ENCODE data around the gene TBC1D9B. TPM values are rescaled to one million over a fixed set of nuclear protein-coding genes. Genes with fewer than 3 reads are reported as not detected.
"Not testable (repeated sequence)": the region's sequence is repeated elsewhere in the genome, so short reads cannot be mapped to it uniquely, and the experiment has no call there.

TBC1D9B gene
- total RNA-seq, 1 donor from 2014 or later = 41.3 TPM

DNA sequence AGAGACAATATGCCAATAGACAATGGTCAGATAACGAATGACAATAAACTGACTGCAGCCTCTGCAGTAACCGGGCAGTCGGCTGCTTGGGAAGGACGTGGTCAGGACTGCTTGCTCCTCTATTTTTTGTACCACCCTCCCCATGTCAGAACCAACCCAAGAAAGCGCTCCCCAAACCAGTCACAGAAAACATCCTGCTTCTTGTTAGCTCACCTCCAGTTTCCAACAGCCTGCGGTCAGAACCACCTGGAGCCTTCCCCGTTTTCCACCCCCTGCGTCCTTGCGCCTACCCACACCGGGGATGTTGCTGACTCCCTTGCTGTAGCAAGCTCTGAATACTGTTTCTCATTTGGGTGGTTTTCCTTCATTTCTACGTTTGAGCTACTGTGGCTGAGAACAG is 47.4 kb downstream of the TBC1D9B start:
- no peak for DNase-seq (ENCODE audit: low spot score)

DNA sequence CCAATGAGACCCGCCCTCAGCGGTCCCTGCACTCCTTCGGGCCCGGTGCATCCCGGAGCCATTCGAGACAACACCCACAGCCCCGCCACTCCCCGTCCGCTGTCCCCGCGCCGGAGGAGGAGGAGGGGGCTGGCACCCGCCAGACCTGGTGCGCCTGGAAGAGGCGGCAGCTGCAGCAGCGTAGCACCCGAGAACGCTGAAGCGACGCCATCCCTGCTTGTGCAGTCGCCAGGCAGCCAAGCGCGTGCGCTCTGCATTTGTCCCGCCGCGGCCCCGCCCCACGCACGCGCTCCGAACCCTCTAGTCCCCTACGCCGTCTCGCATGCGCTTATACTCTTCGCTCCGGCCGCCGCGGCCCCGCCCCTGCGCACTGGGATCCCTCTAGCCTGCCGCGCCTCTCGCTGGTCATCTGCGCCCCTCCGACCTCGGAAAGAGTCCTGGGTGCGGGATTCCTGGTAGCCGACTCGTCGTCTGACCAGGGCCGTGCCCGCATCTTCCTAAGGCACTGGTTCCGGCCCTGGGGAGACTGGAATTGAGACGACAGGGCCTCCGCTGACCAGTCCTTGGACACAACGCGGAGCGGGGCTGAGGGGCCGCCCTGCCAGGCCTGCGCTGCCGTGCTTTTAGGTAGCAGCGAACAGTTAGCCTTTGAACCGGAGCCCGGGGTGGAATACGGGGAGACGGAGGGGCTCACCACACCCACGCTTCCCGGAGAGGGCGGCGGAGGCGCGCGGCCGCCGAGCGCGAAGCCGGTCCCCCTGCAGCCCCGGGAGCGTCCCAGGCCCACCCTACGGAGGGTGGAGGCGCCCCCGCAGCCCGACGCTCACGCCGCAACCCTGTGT is 48.9 kb downstream of the TBC1D9B start, which contains the start of gene MRNIP:
Gene MRNIP (minus strand): TSS at position 232 of the 842 bp plus-strand sequence. CDS start 21 bp downstream, at position 211.
- peak; percentile 99 for DNase-seq (ENCODE audit: low spot score)
- intact Hi-C loops (cut with DNase I) = loop anchor here (2.0 kb wide), 1 partner anchor 40 kb away; no protein-coding TSS in a partner anchor

More for the DNA sequence above, 47.4 kb downstream of the TBC1D9B start:
- intact Hi-C loops (cut with DNase I) = no loop called here

DNA sequence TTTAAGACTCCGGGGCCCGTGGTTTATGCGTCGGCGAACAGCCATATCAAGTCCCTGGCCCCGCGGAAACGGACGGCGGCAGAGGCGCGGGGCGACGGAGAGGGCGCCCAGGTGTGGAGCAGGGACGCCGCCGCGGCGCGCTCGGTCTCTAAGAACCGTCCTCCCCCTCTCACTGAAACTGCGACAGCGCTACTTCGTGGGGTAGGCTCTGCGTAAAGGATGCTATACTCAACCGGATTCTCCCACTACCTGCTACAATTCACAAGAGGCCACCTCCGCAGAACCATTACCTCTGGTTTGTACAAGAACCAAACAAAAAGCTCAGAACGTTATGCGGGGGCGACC is 49.5 kb downstream of the TBC1D9B start:
- intact Hi-C loops (cut with DNase I) = loop anchor here (2.0 kb wide), 1 partner anchor 39 kb away; no protein-coding TSS in a partner anchor
- DNase-seq (ENCODE audit: low spot score) = no peak

DNA sequence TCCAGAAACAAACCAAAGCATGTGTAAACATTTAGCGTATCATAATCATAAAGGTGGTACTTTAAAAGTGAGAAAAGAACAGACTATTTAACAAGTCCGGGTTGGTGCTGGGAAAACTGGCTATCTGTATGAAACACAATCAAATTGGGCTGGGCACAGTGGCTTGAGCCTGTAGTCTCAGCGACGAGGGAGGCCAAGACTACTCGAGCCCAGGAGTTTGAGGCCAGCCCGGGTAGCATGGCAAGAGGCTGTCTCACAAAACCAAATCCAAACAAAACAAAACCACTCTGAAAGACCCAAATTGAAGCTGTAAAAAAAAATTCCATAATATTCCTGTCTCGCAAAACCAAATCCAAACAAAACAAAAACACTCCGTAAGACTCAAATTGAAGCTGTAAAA is 53.3 kb downstream of the TBC1D9B start:
- intact Hi-C loops (cut with DNase I) = no loop called here
- DNase-seq (ENCODE audit: low spot score) = no peak

DNA sequence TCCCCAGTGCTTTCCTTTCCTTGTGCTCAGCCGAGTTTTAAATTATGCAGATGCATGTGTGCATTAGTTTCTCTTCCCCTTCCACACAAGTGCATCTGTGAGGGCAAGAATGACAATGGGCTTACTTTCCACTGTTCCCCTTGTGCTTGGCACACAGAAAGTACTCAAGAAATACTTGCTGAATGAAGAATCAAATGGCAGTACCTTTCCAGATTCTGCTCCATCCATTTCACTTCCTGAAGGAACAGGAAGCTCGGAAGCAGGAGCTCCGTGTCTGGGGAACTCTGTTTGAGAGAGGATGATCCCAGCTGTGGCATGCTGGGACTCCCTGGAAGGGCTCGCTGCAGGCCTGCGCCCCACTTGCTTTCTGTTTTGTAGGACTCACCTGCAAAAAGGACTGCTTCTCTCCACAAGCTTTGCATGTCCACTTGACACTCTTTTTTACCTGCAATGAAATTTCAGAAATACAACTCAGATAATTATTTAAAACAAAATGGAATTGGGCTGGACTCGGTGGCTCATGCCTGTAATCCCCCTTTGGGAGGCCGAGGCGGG is 54.6 kb downstream of the TBC1D9B start:
- DNase-seq (ENCODE audit: low spot score) = no peak
- intact Hi-C loops (cut with DNase I) = no loop called here

DNA sequence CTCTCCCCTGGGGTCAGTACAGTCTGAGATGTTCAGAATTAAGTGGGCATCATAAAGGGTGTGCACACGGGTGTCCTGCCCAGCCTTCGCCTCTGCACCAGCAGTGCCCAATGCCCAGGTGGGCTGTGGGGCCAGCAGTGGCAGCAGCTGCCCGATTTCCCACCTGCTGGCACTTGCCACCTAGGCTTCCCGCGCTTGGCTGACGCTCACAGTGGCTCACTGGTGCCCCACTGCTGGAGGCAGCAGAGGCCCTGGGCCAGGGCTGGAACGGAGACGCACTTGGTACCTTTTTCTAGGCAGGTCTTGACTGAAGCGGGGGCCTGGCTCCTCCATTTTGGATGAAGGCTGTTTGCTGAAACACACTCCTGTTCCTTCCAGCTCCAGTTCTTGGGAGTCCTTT is 66.1 kb downstream of the TBC1D9B start:
- intact Hi-C loops (cut with DNase I) = no loop called here
- no peak for DNase-seq (ENCODE audit: low spot score)

DNA sequence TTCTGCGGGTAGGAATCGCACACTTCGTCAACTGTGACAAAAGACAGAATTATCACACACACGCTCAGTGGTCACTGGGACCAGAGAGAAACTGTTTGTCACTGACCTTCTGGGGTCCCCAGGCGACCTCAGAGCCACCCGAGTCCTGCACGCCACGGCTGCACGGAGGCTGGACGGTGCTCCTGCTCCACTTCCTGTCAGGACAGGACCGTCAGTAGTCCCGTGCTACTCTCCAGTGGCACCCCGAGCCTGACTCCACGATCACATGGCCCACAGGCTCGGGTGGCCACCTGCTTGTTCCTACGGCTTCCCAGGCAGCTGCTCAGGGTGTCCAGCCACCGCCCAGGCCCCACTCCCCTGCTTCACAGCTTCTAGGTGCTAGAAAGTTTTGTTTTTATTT is 66.9 kb downstream of the TBC1D9B start:
- intact Hi-C loops (cut with DNase I) = no loop called here

DNA sequence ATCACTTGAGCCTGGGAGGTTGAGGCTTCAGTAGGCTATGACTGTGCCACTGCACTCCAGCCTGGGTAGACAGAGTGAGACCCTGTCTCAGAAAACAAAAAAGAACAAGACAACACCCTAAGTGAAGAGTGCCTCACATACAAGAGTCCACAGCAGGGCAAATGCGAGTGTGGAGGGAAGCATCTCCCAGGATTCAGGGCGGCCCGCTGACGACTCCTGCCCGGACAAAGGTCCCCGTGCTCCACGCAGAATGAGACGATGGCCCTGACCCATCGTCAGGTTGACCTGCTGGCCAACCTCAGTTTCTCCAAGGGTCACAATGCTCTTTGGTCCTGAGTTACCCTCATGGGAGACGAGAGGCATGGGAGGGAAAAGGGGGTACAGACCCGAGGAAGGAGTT is 67.4 kb downstream of the TBC1D9B start:
- DNase-seq (ENCODE audit: low spot score) = no peak
- intact Hi-C loops (cut with DNase I) = no loop called here

More for the DNA sequence above, 66.9 kb downstream of the TBC1D9B start:
- DNase-seq (ENCODE audit: low spot score) = no peak

DNA sequence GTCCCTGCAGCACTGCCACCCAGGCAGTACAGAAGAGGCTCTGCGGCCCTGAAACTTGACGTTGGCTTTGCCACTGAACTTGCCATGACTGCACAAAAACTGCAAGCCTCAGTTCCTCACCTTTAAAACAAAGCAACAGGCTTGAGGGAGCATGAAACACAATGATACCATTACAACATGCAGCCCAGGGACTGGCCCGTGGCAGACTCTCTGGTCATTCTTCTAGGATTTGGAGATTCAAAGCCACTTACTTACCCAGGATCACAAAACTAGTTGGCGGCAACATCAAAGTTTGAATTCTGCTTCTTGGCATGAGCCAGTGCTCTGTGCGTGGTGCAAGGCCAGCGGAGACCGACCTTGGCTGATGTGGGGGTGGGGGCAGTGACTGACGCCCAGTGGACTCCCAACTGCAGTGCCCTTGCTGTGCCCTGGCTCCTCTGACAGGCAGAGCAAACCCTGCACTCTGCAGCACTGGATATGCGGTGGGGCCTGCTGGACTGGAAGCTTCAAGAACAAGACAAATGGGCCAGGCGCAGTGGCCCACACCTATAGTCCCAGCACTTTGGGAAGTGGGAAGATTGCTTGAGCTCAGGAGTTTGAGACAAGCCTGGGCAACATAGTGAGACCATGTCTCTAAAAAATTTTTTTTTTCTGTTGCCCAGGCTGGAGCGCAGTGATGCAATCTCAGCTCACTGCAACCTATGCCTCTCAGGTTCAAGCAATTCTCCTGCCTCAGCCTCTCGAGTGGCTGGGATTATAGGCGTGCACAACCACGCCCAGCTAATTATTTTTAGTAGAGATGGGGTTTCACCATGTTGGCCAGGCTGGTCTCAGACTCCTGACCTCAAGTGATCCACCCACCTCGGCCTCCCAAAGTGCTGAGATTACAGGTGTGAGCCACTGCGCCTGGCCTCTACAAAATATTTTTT is 68.1 kb downstream of the TBC1D9B start:
- no peak for DNase-seq (ENCODE audit: low spot score)
- intact Hi-C loops (cut with DNase I) = no loop called here

DNA sequence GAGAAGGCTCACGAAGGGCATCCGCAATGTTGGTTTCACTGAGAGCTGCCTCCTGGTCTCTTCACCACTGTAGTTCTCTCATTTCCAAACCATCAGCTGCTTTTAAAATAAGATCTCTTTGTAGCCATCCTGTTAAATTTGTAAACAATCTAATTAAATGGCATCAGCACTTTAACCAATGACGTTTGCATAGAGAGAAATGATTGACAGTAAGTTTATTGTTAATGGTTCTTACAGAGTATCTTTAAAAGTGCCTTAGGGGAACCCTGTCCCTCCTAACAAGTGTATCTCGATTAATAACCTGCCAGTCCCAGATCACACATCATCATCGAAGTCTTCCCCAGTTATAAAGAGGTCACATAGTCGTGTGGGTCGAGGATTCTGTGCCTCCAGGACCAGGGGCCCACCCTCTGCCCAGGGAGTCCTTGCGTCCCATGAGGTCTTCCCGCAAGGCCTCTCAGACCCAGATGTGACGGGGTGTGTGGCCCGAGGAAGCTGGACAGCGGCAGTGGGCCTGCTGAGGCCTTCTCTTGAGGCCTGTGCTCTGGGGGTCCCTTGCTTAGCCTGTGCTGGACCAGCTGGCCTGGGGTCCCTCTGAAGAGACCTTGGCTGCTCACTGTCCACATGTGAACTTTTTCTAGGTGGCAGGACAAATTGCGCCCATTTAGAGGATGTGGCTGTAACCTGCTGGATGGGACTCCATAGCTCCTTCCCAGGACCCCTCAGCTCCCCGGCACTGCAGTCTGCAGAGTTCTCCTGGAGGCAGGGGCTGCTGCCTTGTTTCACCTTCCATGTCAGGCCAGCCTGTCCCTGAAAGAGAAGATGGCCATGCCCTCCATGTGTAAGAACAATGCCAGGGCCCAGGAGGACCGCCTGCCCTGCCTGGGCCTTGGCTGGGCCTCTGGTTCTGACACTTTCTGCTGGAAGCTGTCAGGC is 70.4 kb downstream of the TBC1D9B start:
- intact Hi-C loops (cut with DNase I) = no loop called here
- no peak for DNase-seq (ENCODE audit: low spot score)

DNA sequence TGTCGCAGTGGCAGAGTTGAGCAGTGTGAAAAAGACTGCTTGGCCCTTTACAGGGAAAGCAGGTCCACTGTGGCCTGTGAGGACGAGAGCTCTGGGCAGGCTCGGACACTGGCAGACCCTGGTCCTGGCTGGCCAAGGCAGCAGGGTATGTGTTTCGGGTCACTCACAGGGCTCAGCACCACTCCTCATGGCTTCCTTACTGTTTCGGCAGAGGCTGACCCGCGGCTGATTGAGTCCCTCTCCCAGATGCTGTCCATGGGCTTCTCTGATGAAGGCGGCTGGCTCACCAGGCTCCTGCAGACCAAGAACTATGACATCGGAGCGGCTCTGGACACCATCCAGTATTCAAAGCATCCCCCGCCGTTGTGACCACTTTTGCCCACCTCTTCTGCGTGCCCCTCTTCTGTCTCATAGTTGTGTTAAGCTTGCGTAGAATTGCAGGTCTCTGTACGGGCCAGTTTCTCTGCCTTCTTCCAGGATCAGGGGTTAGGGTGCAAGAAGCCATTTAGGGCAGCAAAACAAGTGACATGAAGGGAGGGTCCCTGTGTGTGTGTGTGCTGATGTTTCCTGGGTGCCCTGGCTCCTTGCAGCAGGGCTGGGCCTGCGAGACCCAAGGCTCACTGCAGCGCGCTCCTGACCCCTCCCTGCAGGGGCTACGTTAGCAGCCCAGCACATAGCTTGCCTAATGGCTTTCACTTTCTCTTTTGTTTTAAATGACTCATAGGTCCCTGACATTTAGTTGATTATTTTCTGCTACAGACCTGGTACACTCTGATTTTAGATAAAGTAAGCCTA is 71.3 kb downstream of the TBC1D9B start:
- intact Hi-C loops (cut with DNase I) = no loop called here
- DNase-seq (ENCODE audit: low spot score) = no peak

DNA sequence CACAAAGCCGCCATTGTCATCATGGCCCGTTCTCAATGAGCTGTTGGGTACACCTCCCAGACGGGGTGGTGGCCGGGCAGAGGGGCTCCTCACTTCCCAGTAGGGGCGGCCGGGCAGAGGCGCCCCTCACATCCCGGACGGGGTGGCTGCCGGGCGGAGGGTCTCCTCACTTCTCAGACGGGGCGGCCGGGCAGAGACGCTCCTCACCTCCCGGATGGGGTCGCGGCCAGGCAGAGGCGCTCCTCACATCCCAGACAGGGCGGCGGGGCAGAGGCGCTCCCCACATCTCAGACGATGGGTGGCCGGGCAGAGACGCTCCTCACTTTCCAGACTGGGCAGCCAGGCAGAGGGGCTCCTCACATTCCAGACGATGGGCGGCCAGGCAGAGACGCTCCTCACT is 72.8 kb downstream of the TBC1D9B start:
- intact Hi-C loops (cut with DNase I); DNase-seq (ENCODE audit: low spot score): not testable (repeated sequence)

DNA sequence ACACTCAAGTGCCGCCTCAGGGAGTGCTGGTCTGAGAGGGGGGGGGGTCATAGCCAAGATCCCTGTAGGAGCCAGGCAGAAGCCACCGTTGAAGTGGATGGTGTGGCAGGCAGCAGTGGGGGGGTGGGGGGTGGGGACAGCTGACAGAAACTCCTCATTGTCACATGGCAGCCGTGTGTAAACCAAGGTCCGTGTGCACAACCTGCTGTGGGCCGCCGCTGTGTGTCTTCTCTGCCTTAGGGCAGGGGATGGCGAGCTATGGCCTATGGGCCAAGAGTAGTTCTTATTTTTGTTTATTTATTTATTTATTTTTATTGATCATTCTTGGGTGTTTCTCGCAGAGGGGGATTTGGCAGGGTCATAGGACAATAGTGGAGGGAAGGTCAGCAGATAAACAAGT is 73.6 kb downstream of the TBC1D9B start:
- DNase-seq (ENCODE audit: low spot score) = no peak
- intact Hi-C loops (cut with DNase I) = no loop called here

DNA sequence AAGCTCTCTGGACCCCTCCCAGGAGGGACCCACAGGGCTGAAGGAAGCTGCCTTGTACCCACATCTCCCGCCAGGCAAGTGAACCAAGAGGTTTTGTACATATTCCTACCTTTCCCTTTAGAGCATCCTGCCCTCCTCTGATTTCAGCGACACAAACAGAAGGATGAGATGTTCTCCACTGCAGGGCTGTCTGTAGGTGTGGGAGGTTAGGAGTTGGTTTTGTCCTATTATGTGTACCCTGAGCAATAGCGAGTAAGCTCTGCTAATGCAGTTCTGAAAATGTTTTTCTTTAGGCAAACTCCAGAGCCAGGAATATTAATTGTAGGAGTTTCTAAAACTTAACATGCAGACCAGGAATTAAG is 74.0 kb downstream of the TBC1D9B start:
- DNase-seq (ENCODE audit: low spot score) = no peak
- intact Hi-C loops (cut with DNase I) = no loop called here

DNA sequence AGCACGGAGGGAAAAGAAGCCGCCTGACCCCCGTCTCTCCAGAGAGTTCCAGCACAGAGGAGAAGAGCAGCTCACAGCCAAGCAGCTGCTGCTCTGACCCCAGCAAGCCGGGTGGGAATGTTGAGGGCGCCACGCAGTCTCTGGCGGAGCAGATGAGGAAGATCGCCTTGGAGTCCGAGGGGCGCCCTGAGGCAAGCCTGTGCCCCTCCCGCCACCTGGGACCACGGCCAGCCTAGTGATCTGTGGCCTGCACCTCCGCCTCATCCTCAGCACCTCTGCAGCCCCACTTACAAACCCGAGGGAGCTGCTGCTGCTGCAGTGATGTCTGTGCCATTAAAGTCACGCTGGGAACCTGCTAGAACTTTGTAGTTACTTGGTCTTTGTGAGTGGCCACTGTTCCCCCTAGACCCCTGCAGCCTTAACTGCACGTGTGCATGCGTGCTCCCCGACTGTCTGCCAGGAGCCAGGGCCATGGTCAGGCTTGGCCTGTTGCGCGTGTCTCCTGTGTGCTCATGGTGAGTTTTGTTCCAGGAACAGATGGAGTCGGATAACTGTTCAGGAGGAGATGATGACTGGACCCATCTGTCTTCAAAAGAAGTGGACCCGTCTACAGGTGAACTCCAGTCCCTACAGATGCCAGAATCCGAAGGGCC is 74.5 kb downstream of the TBC1D9B start:
- DNase-seq (ENCODE audit: low spot score) = no peak
- intact Hi-C loops (cut with DNase I) = no loop called here

DNA sequence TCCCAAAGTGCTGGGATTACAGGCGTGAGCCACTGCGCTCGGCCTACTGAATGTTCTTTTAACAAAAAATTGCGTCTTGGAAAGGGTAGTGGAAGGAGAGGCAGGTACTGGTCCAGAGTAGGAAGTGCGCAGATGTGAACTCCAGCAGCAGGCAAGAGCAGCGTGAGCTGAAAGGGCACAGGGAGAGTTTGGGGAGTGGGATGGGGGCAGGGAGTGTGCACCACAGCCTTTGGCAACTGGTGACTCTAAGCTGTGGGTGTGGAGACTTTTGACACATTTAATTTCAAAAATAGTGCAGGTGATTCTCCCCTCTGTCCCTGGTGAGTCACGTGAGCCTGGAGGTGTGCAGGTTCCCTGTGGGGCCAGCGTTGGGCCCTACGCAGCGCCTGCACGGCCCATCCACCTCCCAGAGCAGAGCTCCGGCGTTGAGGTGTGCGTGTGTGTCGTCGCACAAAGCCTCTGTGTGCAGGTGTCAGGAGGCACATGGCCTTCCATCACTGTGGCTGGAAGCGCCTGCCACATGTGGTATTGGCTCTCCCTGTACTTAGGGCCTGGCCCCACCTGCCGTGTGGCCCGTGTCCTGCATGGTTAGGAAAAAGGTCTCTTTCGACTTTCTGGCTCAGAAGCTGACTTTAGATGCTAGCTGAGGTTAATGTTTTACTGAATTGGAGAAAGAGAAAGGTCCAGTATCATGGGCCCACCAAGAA is 75.5 kb downstream of the TBC1D9B start:
- intact Hi-C loops (cut with DNase I) = no loop called here
- no peak for DNase-seq (ENCODE audit: low spot score)

DNA sequence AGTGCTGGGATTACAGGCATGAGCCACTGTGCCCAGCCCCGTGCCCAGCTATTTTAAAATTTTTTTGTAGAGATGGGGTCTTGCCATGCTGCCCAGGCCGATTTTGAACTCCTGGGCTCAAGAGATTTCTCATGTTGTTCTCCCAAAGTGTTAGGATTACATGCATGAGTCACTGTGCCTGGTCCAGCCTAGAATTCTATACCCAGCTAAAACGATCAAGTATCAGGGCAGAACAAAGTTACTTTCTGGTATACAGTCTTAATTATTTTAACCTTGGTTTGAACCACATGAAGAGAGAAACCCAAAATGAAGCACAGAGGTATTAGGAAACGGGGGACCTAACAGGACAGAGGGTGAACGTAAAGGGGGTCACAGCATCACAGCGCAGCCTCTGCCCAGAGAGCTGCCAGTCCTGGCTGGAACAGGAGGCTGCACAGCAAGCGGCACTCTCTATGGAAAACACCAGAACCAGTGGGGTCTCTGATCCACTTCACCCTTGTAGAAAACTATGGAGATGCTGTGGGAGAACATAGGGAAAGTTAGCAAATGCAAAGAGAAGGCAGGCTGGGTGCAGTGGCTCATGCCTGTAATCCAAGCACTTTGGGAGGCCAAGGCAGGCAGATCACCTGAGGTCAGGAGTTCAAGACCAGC is 76.8 kb downstream of the TBC1D9B start:
- no peak for DNase-seq (ENCODE audit: low spot score)
- intact Hi-C loops (cut with DNase I) = no loop called here
